ENCODE data around the gene SLC6A6. TPM values are rescaled to one million over a fixed set of nuclear protein-coding genes. Genes with fewer than 3 reads are reported as not detected.

SLC6A6 gene
- total RNA-seq, 1 experiment from 2014 or later, result 10.2 TPM

GRCh38 chr3:14452740-14453710, 50.6 kb downstream of the SLC6A6 start:
- peak; percentile 28 for DNase-seq (ENCODE audit: low read depth, low spot score)
- in situ Hi-C loops (cut with HindIII; ENCODE audit: low pct_unique_long_range_greater_than_20kb, low sequenced_read_pairs), result loop anchor here (25.0 kb wide), 1 partner anchor 241 kb away; no protein-coding TSS in a partner anchor

DNA sequence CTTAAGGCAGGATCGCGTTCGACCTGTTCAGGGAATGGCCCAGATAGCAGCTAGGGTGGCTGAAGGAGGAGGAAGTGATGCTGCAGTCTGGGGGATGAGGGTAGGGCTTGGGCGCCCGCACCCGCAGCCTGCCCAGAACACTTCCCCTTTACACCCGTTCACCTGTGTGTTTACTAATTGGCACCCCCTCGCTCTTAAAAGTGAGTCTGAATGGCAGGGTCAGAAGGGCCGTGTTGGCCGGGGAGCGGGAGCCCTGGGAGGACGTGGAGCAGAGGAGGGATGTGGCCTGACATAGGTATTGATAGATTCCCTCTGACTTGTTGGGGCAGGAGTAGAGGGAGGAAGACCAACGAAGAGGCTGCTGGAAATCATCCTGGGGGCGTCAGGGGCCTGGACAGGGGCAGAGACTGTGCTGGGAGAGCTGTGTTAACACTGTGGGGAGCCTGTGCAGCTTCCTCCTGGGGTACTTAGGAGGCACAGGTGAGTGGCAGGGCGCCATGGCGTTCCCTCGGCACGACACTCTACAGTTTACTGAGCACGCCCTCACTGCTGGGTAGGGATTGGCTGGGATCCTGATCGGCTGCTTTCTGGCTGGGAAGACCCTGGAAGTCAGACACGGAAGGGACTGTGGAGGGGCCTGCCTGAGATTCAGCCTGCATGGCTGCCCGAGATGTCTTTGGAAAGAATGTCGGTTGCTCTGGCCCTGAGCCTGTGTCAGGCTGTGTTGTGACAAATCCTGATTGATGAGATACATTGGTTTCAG, 51.7 kb downstream of the SLC6A6 start:
- no peak for DNase-seq (ENCODE audit: low read depth, low spot score)
- in situ Hi-C loops (cut with HindIII; ENCODE audit: low pct_unique_long_range_greater_than_20kb, low sequenced_read_pairs), result loop anchor here (25.0 kb wide), 1 partner anchor 242 kb away; no protein-coding TSS in a partner anchor

GRCh38 chr3:14454639-14455310, 52.4 kb downstream of the SLC6A6 start:
- in situ Hi-C loops (cut with HindIII; ENCODE audit: low pct_unique_long_range_greater_than_20kb, low sequenced_read_pairs), result loop anchor here (25.0 kb wide), 1 partner anchor 242 kb away; no protein-coding TSS in a partner anchor
- DNase-seq (ENCODE audit: low read depth, low spot score), result no peak

DNA sequence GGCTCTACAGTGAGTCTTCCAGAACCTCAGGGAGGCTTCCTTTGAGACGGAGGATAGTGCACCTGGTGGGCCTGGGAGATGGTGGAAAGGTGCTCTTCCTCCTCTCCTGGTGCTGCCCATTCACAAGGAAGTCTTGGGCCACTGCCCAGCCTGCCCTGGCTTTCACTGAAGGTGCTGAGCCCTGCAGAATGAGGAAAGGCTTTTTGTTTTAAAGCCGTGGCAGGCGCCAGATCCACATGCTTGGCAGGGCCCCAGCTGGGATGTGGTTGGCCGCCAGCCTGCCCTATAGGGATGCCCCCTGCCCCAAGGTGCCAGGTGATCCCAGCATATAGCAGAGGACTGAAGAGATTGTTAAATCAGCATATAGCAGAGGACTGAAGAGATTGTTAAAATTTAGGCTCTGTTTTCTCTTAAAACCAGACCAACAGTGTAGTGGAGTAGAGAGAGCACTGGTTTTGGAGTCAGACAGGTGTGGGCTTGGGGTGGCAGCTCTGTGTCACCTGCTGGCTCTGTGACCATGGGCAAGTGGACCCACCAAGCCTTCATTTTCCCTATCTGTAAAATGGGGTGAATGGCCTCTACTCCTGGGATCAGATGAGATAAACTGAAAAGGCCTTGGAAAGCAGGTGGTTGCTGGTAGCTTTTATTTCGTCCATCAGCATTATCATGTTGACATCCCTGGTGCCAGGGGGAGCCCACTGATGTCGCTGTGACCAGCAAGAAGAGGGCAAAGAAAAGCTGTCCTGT, 53.3 kb downstream of the SLC6A6 start:
- DNase-seq (ENCODE audit: low read depth, low spot score), result no peak
- in situ Hi-C loops (cut with HindIII; ENCODE audit: low pct_unique_long_range_greater_than_20kb, low sequenced_read_pairs), result loop anchor here (25.0 kb wide), 1 partner anchor 243 kb away; no protein-coding TSS in a partner anchor

DNA sequence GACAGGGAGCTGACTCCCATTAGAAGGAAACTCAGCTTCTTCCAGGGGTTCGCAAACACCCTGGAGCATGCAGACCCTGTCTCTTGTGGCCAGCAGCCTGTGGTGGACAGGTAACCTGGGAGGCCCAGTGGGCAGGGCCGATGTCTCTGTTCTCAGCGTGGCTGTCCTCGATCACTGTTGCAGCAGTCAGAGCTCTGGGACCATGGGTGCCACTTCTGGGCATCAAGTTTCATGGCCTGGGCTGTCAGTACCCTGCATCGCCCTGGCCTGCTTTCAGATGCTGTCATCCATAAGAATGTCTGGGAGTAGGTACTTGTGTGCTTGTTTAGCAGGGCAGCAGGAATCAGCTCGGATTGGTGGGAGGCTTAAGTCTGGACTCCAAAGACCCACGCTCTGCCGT, 54.4 kb downstream of the SLC6A6 start:
- DNase-seq (ENCODE audit: low read depth, low spot score), result no peak
- in situ Hi-C loops (cut with HindIII; ENCODE audit: low pct_unique_long_range_greater_than_20kb, low sequenced_read_pairs), result loop anchor here (25.0 kb wide), 1 partner anchor 244 kb away; no protein-coding TSS in a partner anchor

- in situ Hi-C loops (cut with HindIII; ENCODE audit: low pct_unique_long_range_greater_than_20kb, low sequenced_read_pairs), result loop anchor here (25.0 kb wide), 1 partner anchor 245 kb away; no protein-coding TSS in a partner anchor
- no peak for DNase-seq (ENCODE audit: low read depth, low spot score)
These were observed 55.1 kb downstream of the SLC6A6 start for GRCh38 chr3:14457481-14457880.

DNA sequence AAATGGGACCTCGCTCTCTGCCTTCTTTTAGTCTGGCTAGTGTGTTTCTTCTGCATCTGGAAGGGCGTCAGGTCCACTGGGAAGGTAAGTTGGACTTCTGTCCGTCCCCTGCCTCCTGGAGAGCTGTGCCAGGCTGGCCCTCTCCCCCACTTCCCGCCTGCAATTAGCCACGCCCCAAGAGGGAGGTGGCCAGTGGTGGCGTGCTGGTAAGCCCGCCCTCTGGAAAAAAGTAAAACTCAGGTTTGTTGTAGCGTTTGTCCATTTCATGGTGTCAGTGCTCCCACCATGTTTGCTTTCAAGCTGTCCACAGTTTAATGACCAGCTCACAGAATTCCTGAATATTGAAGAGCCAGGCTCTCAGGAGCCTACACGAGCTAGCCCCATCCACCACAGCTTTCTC, 55.6 kb downstream of the SLC6A6 start:
- DNase-seq (ENCODE audit: low read depth, low spot score), result peak; percentile 36
- in situ Hi-C loops (cut with HindIII; ENCODE audit: low pct_unique_long_range_greater_than_20kb, low sequenced_read_pairs), result loop anchor here (25.0 kb wide), 1 partner anchor 246 kb away; no protein-coding TSS in a partner anchor

GRCh38 chr3:14458434-14459275, 56.2 kb downstream of the SLC6A6 start:
- in situ Hi-C loops (cut with HindIII; ENCODE audit: low pct_unique_long_range_greater_than_20kb, low sequenced_read_pairs), result loop anchor here (25.0 kb wide), 1 partner anchor 246 kb away; no protein-coding TSS in a partner anchor
- DNase-seq (ENCODE audit: low read depth, low spot score), result no peak

DNA sequence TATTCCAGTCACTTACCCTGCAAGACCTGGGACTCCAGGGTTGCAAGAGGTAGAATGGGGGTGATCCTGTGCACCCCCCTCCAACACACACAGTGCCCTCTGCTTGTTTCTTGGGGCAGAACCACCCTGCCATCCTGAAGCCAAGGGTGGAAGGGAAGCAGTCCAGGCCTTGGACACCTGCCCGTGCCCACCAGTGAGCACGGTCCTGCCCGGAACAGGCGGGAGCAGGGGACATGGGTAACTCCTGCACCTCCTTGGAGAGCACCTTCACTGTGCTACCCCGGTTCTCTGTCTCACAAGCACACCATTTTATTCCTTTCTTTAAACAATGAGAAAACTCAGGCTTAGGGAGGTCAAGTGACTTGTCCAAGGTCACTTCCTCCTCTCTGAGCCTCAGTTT, 57.0 kb downstream of the SLC6A6 start:
- no peak for DNase-seq (ENCODE audit: low read depth, low spot score)
- in situ Hi-C loops (cut with HindIII; ENCODE audit: low pct_unique_long_range_greater_than_20kb, low sequenced_read_pairs), result loop anchor here (25.0 kb wide), 1 partner anchor 247 kb away; no protein-coding TSS in a partner anchor

DNA sequence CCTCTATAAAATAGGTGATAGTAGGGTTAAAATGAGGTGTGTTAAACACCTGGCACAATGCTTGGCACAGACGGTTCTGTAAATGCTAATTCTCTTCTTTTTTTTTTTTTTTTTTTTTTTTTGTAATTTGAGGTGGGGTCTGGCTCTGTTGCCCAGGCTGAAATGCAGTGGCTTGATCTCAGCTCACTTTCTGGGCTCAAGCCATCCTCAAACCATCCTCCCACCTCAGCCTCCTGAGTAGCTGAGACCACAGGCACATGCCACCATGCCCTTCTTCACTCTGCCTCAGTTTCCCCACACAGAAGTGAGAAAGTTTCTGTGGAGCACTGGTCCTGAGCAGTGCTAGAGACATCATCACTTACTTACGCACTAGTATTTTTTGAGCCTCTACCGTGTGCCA, 57.4 kb downstream of the SLC6A6 start:
- in situ Hi-C loops (cut with HindIII; ENCODE audit: low pct_unique_long_range_greater_than_20kb, low sequenced_read_pairs), result loop anchor here (25.0 kb wide), 1 partner anchor 247 kb away; no protein-coding TSS in a partner anchor
- DNase-seq (ENCODE audit: low read depth, low spot score), result no peak

DNA sequence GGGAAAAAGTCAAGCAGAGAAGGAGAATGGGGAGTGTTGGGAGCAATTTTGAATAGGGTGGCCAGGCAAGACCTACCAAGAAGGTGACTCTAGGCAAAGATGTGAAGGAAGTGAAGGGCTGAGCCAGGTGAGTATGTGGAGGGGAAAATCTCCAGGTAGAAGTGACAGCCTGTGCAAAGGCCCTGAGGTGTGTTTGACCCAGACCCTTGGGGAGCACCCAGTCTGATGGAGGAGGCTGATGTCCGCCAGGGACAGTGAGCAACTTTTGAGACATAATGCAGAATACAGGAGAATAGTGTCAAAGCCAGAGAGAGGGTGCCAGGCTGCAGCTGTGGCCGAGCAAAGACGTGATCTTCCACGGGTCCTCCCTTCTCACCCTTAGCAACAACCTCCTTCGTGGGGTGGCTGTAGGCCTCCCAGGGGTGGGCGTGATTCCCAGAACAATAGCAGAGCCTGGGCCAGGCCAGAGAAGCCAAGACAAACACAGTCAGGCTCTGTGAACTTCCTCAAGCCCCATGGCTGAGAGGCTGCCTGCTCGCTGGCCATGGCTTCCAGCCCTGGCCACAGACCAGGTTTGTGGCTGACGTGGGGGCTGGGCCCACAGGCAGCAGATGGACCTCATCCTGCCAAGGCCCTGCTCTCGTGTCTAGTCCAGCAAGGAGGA, 58.1 kb downstream of the SLC6A6 start:
- no peak for DNase-seq (ENCODE audit: low read depth, low spot score)

GRCh38 chr3:14461006-14461747, 58.8 kb downstream of the SLC6A6 start:
- no peak for DNase-seq (ENCODE audit: low read depth, low spot score)
- in situ Hi-C loops (cut with HindIII; ENCODE audit: low pct_unique_long_range_greater_than_20kb, low sequenced_read_pairs), result loop anchor here (25.0 kb wide), 1 partner anchor 249 kb away; no protein-coding TSS in a partner anchor

More for the DNA sequence above, 58.1 kb downstream of the SLC6A6 start:
- in situ Hi-C loops (cut with HindIII; ENCODE audit: low pct_unique_long_range_greater_than_20kb, low sequenced_read_pairs), result loop anchor here (25.0 kb wide), 1 partner anchor 248 kb away; no protein-coding TSS in a partner anchor

DNA sequence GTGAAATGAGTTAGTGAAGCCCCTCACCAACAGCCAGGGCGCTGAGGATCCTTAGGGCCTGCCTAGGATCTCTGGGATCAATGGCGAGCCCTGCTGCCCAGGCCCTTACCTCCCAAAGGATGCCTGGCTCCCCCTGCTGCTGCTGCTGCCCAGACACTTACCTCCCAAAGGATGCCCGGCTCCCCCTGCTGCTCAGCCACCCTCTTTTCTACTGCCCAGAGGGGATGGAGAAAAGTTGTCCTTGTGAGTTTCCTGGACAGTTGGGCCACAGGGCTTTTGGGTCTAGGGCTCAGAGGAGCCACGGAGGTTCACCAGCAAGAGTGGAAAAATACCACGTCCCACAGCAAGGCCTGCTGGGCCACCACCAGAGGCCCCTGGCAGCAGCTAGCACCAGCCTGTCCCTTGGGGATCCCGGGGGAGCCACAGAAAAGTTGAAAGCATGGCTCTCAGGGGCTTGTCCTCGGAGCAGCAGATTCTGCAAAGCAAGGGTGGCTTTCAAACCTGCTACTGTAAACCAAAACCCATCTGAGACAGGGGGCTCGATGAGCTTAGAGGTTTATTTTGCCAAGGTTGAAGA, 59.4 kb downstream of the SLC6A6 start:
- DNase-seq (ENCODE audit: low read depth, low spot score), result peak; percentile 65
- in situ Hi-C loops (cut with HindIII; ENCODE audit: low pct_unique_long_range_greater_than_20kb, low sequenced_read_pairs), result loop anchor here (25.0 kb wide), 1 partner anchor 250 kb away; no protein-coding TSS in a partner anchor

DNA sequence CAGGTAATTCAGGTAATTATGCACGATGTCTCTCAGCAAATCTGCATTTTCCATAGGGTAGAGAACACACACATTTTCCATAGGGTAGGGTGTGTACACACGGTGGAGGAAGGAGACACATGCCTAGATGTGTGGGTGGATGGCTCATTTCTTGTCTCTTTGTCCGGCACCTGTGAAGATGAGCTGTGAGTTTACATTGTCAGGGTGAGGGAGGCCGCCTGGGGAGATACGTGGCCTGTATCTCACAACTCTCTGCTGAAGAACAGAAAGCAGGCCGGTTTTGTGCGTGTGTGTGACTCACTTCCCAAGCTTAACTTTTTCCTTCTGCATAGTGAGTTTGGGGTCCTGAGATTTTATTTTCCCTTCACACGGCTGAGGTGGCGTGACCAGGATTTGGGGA, 60.3 kb downstream of the SLC6A6 start:
- in situ Hi-C loops (cut with HindIII; ENCODE audit: low pct_unique_long_range_greater_than_20kb, low sequenced_read_pairs), result loop anchor here (25.0 kb wide), 1 partner anchor 250 kb away; no protein-coding TSS in a partner anchor
- no peak for DNase-seq (ENCODE audit: low read depth, low spot score)

All from SK-MEL-5 (cell line).